ENCODE measurements around the gene ZBTB44.

The ZBTB44 gene

GRCh38 chr11:130214861-130215530 lies 99.7 kb downstream of the ZBTB44 start:
- H3K4me3 ChIP-seq (ENCODE audit: low read depth, low read length) = no peak overlapping the region
- DNase-seq (ENCODE audit: low read depth) = no peak
- TF ChIP-seq CTCF (IDR thresholded peaks at IDR 0.05; ENCODE audit: low read depth, low read length, missing control alignments) = no peak

- H3K4me3 ChIP-seq (ENCODE audit: low read depth, low read length) = no peak overlapping the region
- no peak for DNase-seq (ENCODE audit: low read depth)
- no peak for TF ChIP-seq CTCF (IDR thresholded peaks at IDR 0.05; ENCODE audit: low read depth, low read length, missing control alignments)
Observed at GRCh38 chr11:130213979-130214281, 100.8 kb downstream of the ZBTB44 start.

DNA sequence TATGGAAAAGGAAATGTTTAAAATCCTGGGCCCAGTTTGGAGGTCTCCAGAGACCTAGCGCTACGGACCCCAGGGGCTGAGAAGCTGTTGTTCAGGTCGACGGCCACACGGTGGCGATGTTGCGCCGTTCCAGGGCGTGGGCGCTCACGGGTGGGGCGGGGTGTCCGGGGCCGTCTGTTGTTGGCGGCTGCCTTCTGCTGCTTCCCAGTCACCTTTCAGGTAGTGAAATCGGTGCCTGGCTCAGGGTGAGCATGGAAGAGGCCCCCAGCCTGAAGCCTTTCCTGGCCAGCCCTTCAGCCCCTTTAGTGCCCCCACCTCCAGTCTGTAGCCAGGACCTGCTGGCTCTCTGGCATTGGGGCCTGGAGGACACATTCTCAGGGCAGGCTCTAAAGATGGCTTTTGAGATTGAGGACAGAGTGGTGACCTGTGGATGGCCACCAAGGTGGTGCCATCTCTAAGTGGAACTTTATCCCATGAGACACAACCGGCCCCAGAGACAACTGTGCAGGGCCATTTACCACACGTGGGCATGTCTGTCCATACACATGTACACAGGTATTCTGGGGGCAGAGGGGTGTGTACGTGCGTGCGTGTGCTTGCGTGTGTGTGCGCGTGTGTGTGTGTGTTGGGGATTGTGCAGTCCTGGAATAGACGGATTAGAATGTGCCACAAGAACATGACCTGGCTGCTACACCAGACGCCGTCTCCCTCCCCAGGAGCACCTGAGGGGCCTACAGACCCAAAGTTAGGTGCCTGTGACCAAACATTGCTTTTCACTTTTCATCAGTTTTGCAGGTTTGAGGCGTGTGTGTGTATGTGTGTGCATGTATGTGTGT lies 101.4 kb downstream of the ZBTB44 start:
- no peak for DNase-seq (ENCODE audit: low read depth)
- no peak overlapping the region for H3K4me3 ChIP-seq (ENCODE audit: low read depth, low read length)
- peak; percentile 90 for TF ChIP-seq CTCF (IDR thresholded peaks at IDR 0.05; ENCODE audit: low read depth, low read length, missing control alignments)

DNA sequence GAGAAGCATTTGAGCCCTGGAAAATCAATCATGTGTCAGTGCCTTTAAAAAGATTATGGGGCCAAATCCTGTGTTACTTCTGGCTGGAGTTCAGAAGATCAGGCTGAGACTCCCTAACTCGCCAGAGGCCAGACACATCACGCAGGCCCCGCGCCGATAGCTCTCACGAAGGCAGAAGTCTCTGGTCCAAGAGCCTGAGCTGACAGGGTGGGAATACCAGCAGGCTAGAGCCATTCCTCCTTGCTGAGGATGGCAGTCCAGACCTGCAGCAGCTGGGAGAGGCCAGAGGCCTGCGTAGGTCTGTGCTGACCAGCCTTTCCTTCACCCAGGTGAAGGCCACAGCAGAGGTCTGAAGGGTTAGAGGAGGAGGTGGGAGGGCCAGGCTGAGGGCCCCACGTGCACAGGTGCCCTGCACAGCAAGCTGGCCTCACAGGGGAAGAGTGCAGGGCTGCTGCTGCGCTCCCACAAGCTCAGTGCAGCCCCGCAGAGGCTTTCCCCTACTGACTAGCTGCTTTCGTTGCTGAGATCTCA lies 102.2 kb downstream of the ZBTB44 start:
- TF ChIP-seq CTCF (IDR thresholded peaks at IDR 0.05; ENCODE audit: low read depth, low read length, missing control alignments) = no peak
- no peak overlapping the region for H3K4me3 ChIP-seq (ENCODE audit: low read depth, low read length)
- no peak for DNase-seq (ENCODE audit: low read depth)

DNA sequence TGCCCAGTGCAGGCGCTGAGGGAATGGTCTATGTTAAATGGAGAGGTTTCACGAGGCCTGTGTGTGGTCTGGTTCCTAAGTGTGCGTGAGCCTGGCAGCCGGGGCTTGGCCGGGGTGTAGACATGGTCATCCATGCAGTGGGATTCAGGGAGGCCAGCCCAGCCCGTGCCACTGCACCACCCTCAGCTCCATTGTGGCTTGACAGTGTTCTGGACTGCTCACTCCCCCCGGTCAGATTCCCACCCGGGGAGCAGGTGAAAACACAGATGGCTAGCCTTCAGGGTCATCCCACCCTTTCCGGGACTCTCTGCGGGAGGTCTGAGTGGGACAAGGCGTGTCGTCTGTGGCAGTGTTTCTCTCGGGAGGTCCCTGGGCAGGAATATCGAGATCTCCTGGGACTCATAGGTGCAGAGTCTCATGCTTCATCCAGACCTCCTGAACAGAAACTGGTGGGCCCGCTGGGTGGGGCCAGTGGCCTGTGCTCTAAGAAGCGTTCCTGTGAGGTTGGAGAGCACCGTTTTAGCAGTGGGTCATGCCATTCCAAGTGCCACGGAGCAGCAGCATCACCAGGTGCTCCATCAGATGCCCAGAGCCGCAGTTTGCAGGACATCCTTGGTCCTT lies 102.8 kb downstream of the ZBTB44 start:
- TF ChIP-seq CTCF (IDR thresholded peaks at IDR 0.05; ENCODE audit: low read depth, low read length, missing control alignments) = no peak
- no peak for DNase-seq (ENCODE audit: low read depth)
- H3K4me3 ChIP-seq (ENCODE audit: low read depth, low read length) = no peak overlapping the region

DNA sequence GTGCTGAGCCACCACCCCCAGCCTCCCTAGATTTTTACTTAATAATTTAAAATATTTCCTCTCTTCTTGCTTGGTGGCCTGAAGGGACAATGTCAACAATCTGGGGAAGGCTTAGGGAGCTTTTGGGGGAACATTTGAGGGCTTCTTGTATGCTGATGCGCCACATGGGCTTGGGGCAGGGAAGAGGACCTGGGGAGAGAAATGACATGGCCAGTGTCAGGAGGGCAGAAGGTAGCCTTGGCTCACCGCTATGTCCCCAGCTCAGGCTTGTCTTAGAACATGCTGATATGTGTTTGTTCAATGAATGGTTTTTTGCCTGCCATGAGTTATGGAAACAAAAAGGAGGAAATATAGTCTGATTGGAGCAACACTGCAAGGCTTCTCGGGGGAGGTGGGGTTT lies 103.6 kb downstream of the ZBTB44 start:
- TF ChIP-seq CTCF (IDR thresholded peaks at IDR 0.05; ENCODE audit: low read depth, low read length, missing control alignments) = no peak
- DNase-seq (ENCODE audit: low read depth) = no peak
- H3K4me3 ChIP-seq (ENCODE audit: low read depth, low read length) = no peak overlapping the region
